ENCODE measurements around the gene TBRG1.

TBRG1 gene

GRCh38 chr11:124610295-124610694, 12.4 kb upstream of the TBRG1 start:
- no peaks in the 10 kb centered on the region for H3K4me1 ChIP-seq
- TF ChIP-seq CTCF (IDR thresholded peaks at IDR 0.05; ENCODE audit: low read depth, low read length) = no peak
- no peaks in the 10 kb centered on the region for H3K36me3 ChIP-seq
- DNase-seq = no peak
- H3K27me3 ChIP-seq = no peaks in the 10 kb centered on the region; the same call in 1 of the 2 replicates
- no peaks in the 10 kb centered on the region for H3K9me3 ChIP-seq
- no peak overlapping the region for H3K4me3 ChIP-seq (ENCODE audit: low read depth, low read length)

GRCh38 chr11:124611064-124611463, 11.6 kb upstream of the TBRG1 start, which contains the start of gene PANX3:
Gene PANX3 (plus strand): TSS chr11:124611428. CDS start chr11:124611557, 129 bp downstream.
- Histone ChIP-seq H3K9me3 (no peaks in the 10 kb centered on the region), H3K4me1 (no peaks in the 10 kb centered on the region), H3K27me3 (no peaks in the 10 kb centered on the region; the same call in 1 of the 2 replicates), H3K4me3 (ENCODE audit: low read depth, low read length) (no peak within 1 kb of the TSS), H3K36me3 (no peaks in the 10 kb centered on the region)
- DNase-seq = no peak
- no peak for TF ChIP-seq CTCF (IDR thresholded peaks at IDR 0.05; ENCODE audit: low read depth, low read length)

GRCh38 chr11:124612045-124612444, 10.6 kb upstream of the TBRG1 start:
- no peak for DNase-seq
- no peaks in the 10 kb centered on the region for H3K9me3 ChIP-seq
- H3K36me3 ChIP-seq = no peaks in the 10 kb centered on the region
- H3K27me3 ChIP-seq = peaks cover 2% of the 10 kb centered on the region; the same call in 1 of the 2 replicates
- H3K4me1 ChIP-seq = no peaks in the 10 kb centered on the region
- TF ChIP-seq CTCF (IDR thresholded peaks at IDR 0.05; ENCODE audit: low read depth, low read length) = no peak
- no peak overlapping the region for H3K4me3 ChIP-seq (ENCODE audit: low read depth, low read length)

- peaks cover 8% of the 10 kb centered on the region for H3K27me3 ChIP-seq
- DNase-seq = no peak
- no peaks in the 10 kb centered on the region for H3K36me3 ChIP-seq
- no peak overlapping the region for H3K4me3 ChIP-seq (ENCODE audit: low read depth, low read length)
- H3K4me1 ChIP-seq = no peaks in the 10 kb centered on the region
- H3K9me3 ChIP-seq = no peaks in the 10 kb centered on the region
- TF ChIP-seq CTCF (IDR thresholded peaks at IDR 0.05; ENCODE audit: low read depth, low read length) = no peak
Observed at GRCh38 chr11:124612567-124613246, 10.0 kb upstream of the TBRG1 start.

GRCh38 chr11:124618863-124619262, 3.8 kb upstream of the TBRG1 start:
- no peaks in the 10 kb centered on the region for H3K4me1 ChIP-seq
- peaks cover 41% of the 10 kb centered on the region for H3K27me3 ChIP-seq
- no peaks in the 10 kb centered on the region for H3K9me3 ChIP-seq
- DNase-seq = no peak
- no peaks in the 10 kb centered on the region for H3K36me3 ChIP-seq
- no peak overlapping the region for H3K4me3 ChIP-seq (ENCODE audit: low read depth, low read length)
- no peak for TF ChIP-seq CTCF (IDR thresholded peaks at IDR 0.05; ENCODE audit: low read depth, low read length)

GRCh38 chr11:124623861-124624525, 1.3 kb downstream of the TBRG1 start:
- no peak for DNase-seq
- Histone ChIP-seq H3K4me1 (no peaks in the 10 kb centered on the region), H3K27me3 (peaks cover 19% of the 10 kb centered on the region), H3K36me3 (peaks cover 23% of the 10 kb centered on the region), H3K9me3 (no peaks in the 10 kb centered on the region), H3K4me3 (ENCODE audit: low read depth, low read length) (peak overlapping the region; percentile 98)
- TF ChIP-seq CTCF (IDR thresholded peaks at IDR 0.05; ENCODE audit: low read depth, low read length) = no peak
